ENCODE measurements around the gene IGSF23.
"Not testable (repeated sequence)": the region's sequence is repeated elsewhere in the genome, so short reads cannot be mapped to it uniquely, and the experiment has no call there.

IGSF23 gene

GRCh38 chr19:44670027-44670426 lies 56.7 kb downstream of the IGSF23 start:
- DNase-seq = not testable (repeated sequence)

- DNase-seq = no peak
Measured at GRCh38 chr19:44671400-44671799, 58.0 kb downstream of the IGSF23 start, which contains the start of gene CEACAM19. Gene CEACAM19, plus strand, starts transcription at chr19:44671482. Its CDS starts 450 bp downstream, at chr19:44671932.

- no peak for DNase-seq
Measured at GRCh38 chr19:44672226-44672625, 58.9 kb downstream of the IGSF23 start.

GRCh38 chr19:44673510-44673909 lies 60.1 kb downstream of the IGSF23 start:
- no peak for DNase-seq

- no peak for DNase-seq
Measured at GRCh38 chr19:44675521-44675920, 62.2 kb downstream of the IGSF23 start.

GRCh38 chr19:44677019-44677811 lies 63.9 kb downstream of the IGSF23 start:
- DNase-seq = no peak

GRCh38 chr19:44680536-44680935 lies 67.2 kb downstream of the IGSF23 start:
- no peak for DNase-seq

- DNase-seq = no peak
Measured at GRCh38 chr19:44681992-44682790, 68.8 kb downstream of the IGSF23 start.

GRCh38 chr19:44682807-44683206 lies 69.4 kb downstream of the IGSF23 start:
- DNase-seq = no peak

GRCh38 chr19:44683434-44684210 lies 70.3 kb downstream of the IGSF23 start:
- no peak for DNase-seq

- DNase-seq = not testable (repeated sequence)
Measured at GRCh38 chr19:44684396-44684795, 71.0 kb downstream of the IGSF23 start.

- no peak for DNase-seq
Measured at GRCh38 chr19:44684892-44685863, 71.8 kb downstream of the IGSF23 start.

- DNase-seq = no peak
Measured at GRCh38 chr19:44685877-44686276, 72.5 kb downstream of the IGSF23 start.
